Fibroblast of mammary gland (primary cell): ENCODE results near the gene KLHL6.
A peak's percentile ranks its signal among the peaks of the same experiment; 100 is the strongest.

Source experiments
- DNase-seq: peaks from one replicate; pipeline ENCODE4 v3.0.0-alpha.2; 2010; ENCODE audit warnings: low read depth
- H3K4me3 ChIP-seq: 2 replicates; pipeline ENCODE4 v1.5.1; 2011; ENCODE audit warnings: low read depth, mild to moderate bottlenecking, low read length, moderate library complexity; ENCODE audit not compliant: control insufficient read depth
- TF ChIP-seq, protein P1 (sequence below): conservative IDR thresholded peaks from 2 replicates; pipeline ENCODE4 v1.5.1; 2011; ENCODE audit warnings: low read depth, low read length, inconsistent platforms; ENCODE audit not compliant: control insufficient read depth, insufficient read depth

Gene KLHL6

DNA sequence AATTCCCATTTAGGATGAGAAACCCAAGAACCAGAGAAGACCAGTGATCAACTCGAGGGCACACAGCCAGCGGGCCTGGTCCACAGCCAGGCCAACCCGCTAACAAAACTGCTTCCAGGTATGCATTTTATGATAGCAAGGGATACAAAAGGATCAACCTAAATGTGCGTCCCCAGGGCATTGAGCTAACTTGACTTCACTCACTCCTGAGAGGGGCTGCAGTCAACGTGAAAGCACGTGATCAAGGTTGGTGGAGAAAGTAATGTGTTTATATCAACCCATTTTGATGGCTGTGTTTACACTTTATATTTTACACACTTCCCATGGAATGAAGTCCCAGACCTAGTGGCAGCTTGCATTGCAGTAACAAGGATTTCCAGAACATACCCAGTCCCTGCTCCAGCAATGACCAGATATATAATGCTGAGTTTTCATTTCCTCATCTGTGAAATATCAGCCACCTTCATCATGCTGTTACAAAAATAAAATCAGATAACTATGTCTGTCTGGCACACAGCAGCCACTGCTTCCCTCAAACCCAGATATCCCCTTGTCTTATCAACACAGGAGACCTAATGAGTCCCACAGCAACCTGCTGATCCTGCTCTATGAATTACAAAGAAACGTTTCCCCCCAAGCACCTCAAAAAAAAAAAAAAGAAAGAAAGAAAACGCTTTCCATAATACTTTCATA lies 2.0 kb downstream of the KLHL6 start:
- DNase-seq, result no peak
- TF ChIP-seq, protein P1, sequence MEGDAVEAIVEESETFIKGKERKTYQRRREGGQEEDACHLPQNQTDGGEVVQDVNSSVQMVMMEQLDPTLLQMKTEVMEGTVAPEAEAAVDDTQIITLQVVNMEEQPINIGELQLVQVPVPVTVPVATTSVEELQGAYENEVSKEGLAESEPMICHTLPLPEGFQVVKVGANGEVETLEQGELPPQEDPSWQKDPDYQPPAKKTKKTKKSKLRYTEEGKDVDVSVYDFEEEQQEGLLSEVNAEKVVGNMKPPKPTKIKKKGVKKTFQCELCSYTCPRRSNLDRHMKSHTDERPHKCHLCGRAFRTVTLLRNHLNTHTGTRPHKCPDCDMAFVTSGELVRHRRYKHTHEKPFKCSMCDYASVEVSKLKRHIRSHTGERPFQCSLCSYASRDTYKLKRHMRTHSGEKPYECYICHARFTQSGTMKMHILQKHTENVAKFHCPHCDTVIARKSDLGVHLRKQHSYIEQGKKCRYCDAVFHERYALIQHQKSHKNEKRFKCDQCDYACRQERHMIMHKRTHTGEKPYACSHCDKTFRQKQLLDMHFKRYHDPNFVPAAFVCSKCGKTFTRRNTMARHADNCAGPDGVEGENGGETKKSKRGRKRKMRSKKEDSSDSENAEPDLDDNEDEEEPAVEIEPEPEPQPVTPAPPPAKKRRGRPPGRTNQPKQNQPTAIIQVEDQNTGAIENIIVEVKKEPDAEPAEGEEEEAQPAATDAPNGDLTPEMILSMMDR, result no peak
- no peak overlapping the region for H3K4me3 ChIP-seq

DNA sequence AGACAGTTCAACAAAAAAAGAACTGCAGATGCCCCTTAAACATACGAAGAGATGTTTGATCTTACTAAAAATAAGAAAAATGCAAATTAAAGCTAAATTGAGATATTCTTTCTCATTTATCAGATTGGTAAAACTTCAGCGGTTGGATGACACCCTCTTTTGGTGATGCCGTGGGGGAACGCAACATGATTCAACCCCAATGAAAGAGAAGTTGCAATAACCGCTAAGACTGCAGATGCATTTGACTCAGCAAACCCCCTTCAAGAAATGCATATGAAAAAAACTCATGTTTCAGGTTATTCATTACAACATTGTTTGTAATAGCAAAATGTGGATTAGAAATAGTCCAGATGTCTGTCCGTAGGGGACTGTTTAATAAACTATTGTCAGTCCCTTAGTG lies 3.6 kb downstream of the KLHL6 start:
- TF ChIP-seq, protein P1, result no peak
- no peak for DNase-seq
- no peak overlapping the region for H3K4me3 ChIP-seq

DNA sequence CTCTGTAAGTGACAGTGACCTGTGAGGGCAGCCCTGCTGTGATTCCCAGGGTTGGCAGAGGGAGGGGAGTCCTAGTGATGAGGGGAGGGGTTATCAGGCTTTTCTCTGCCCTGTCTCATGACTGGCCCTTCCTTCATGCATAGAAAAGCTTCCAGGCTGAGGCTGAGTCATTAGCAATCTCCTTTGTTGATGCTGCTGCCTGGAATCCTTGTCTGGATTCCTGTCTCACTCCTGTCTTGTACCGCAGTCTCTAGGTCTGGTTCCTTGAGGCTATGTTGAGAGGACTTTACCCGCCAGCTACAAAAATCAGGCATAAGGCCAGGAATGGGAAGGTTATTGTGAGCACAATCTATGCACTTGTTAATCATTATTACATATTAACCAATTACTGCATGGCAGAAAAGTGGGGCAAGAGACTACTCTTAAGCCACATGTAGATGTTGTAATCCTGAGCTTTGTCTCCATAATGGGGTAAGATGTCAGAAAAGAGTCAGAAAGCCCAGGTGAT lies 7.2 kb downstream of the KLHL6 start:
- DNase-seq, result peak; percentile 33
- no peak overlapping the region for H3K4me3 ChIP-seq
- TF ChIP-seq, protein P1, result no peak

DNA sequence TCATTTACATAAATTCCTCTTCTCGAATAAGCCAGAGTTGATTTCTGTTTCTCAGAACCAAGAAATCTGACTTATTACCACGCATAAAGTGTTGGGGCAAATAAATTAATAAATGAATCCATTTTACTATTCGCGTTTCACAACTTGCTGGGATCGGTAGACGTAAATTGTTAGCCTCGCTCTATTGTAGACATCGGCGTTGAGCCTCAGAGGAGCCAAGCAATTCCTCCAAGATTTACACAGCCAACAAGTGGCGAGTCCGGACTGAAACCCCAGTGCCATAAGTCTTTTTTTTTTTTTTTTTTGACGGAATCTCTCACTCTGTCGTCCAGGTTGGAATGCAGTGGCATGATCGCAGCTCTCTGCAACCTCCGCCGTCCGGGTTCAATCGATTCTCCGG lies 8.9 kb downstream of the KLHL6 start:
- H3K4me3 ChIP-seq, result no peak overlapping the region
- TF ChIP-seq, protein P1, result no peak
- DNase-seq, result no peak

DNA sequence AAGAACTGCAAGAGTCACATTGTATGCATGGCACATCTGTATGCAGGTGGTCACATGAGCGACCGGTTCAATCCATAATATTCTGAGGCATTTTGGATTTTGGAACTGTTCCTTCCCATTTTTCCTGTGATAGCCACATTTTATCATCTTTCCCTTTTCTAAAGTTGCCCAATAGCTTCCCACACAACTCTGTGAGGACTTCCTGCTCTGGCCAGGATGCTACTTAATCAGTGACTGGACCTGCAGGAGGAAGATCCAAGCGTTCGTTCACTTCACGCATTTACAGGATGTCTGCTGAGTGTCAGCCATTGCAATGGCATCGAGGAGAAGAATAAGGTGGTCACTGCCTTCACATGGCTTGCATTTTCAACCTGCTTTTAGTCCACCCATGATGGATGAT lies 9.8 kb downstream of the KLHL6 start:
- DNase-seq, result no peak
- TF ChIP-seq, protein P1, result no peak
- no peak overlapping the region for H3K4me3 ChIP-seq

DNA sequence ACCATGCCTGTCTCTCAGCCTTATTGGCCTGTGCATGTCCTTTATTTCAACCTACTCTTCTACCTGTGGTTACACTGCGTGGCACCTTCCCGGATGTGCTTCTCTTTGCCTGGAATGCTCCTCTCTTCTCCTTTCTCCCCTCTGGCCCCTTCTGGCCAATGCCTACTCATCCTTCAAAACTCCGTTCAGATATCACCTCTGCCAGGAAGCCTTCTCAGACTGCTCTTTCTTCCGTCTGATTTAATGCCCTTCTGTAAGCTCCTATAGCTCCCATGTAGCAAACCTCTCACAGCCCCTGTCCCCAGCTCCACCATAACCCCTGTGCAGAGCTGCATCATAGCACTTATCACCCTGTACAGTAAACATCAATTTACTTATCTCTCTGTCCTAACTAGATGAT lies 13.2 kb downstream of the KLHL6 start:
- no peak overlapping the region for H3K4me3 ChIP-seq
- DNase-seq, result no peak
- TF ChIP-seq, protein P1, result no peak

DNA sequence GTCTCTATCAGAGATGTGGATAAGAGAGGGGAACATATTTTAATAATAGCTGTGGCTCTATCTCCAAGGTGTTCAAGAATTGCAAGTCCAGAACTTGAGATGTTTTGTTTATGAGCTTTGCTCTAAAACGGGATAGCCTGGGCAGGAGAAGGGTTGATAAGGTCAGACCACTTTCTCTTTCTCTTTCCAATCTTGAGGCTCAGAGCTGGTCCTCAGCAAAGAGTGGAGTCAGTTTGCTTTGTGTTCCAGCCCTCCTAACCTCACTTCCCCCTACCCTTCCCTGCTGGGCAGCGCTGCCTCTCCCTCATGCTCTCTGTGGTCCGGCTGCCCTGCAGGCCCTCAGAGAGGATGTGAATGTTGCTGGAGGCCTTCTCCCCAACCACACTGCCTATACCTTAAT lies 13.8 kb downstream of the KLHL6 start:
- TF ChIP-seq, protein P1, result no peak
- no peak for DNase-seq
- no peak overlapping the region for H3K4me3 ChIP-seq
